B cell (primary cell): ENCODE results near the gene TRAPPC14. TPM values are rescaled to one million over a fixed set of nuclear protein-coding genes. Genes with fewer than 3 reads are reported as not detected.

ENCODE experiments used
- ATAC-seq: fragments of 200-7000 bp; cut with Tn5 transposase; one replicate; pipeline ENCODE4 v1.10.0; 2021; ENCODE audit warnings: low read depth, mild to moderate bottlenecking, moderate number of reproducible peaks, moderate library complexity
- CTCF ChIA-PET: fragments of 350-600 bp; sonication (Branson Sonifier 250); formaldehyde crosslinking; loops from one replicate; lab custom pipeline; 2021; ENCODE audit warnings: antibody characterized with exemption, inconsistent platforms; lab: Charles Lee
- POLR2A ChIA-PET: fragments of 350-600 bp; sonication (Branson Sonifier 250); formaldehyde crosslinking; loops from one replicate; lab custom pipeline; 2021; ENCODE audit warnings: antibody characterized with exemption; lab: Charles Lee
- DNase-seq: peaks from one replicate; pipeline ENCODE4 v3.0.0; 2013
- H2AFZ ChIP-seq: 2 replicates; pipeline ENCODE4 v1.6.1; 2012; ENCODE audit warnings: mild to moderate bottlenecking, low read depth, low read length; ENCODE audit not compliant: insufficient read depth, poor library complexity, severe bottlenecking
- H3K27ac ChIP-seq, 2 donors: 1 replicate in 1 of 2; 2 replicates in 1 of 2; pipeline ENCODE4 v1.5.1; 2012 to 2013; ENCODE audit warnings: low read length in 2 of 2, mild to moderate bottlenecking in 2 of 2, moderate library complexity in 1 of 2
- H3K27me3 ChIP-seq, 4 experiments: fragments of 200-600 bp in 1 of 4; sonication (generic) in 1 of 4; replicated peaks in 1 of 4; 1 replicate in 2 of 4; 2 replicates in 2 of 4; pipeline versions ENCODE4 v1.6.1 to v1.7.0; 2013 to 2016; ENCODE audit warnings: low read length in 3 of 4, mild to moderate bottlenecking in 2 of 4, mixed read lengths in 1 of 4, moderate library complexity in 1 of 4; ENCODE audit not compliant: insufficient read depth in 4 of 4, control insufficient read depth in 3 of 4; ENCODE audit errors: control extremely low read depth in 1 of 4
- H3K36me3 ChIP-seq, 2 experiments: replicated peaks in 1 of 2; 1 replicate in 1 of 2; 2 replicates in 1 of 2; pipeline versions ENCODE4 v1.6.1 to v1.7.1; 2013; ENCODE audit warnings: low read length in 1 of 2; ENCODE audit not compliant: insufficient read depth in 2 of 2, control insufficient read depth in 1 of 2; ENCODE audit errors: control extremely low read depth in 1 of 2, extremely low read depth in 1 of 2
- H3K4me1 ChIP-seq, 2 donors: fragments of 200-600 bp in 1 of 2; sonication (generic) in 1 of 2; 1 replicate in 1 of 2; 2 replicates in 1 of 2; pipeline versions ENCODE4 v1.5.1 to v1.6.1; 2013 to 2017; ENCODE audit warnings: low read length in 2 of 2; ENCODE audit not compliant: control insufficient read depth in 2 of 2, insufficient read depth in 2 of 2
- H3K4me2 ChIP-seq: replicated peaks from 2 replicates; pipeline ENCODE3; 2012; ENCODE audit warnings: mild to moderate bottlenecking, low read depth, low read length; ENCODE audit not compliant: poor library complexity, severe bottlenecking
- H3K4me3 ChIP-seq, 5 experiments: fragments of 200-600 bp in 1 of 5; sonication (generic) in 1 of 5; 1 replicate in 3 of 5; 2 replicates in 2 of 5; pipeline versions ENCODE4 v1.5.1 to v1.7.0; 2011 to 2016; ENCODE audit warnings: low read length in 4 of 5, mild to moderate bottlenecking in 4 of 5, low read depth in 2 of 5, control low read depth in 1 of 5, moderate library complexity in 1 of 5; ENCODE audit not compliant: insufficient read depth in 1 of 5; ENCODE audit errors: control extremely low read depth in 1 of 5, extremely low read depth in 1 of 5
- H3K79me2 ChIP-seq: fragments of 200-600 bp; sonication (generic); one replicate; pipeline ENCODE4 v1.6.0; 2016; ENCODE audit warnings: low read length; ENCODE audit not compliant: control insufficient read depth, insufficient read depth
- H3K9ac ChIP-seq: fragments of 200-600 bp; sonication (generic); 2 replicates; pipeline ENCODE4 v1.6.1; 2017; ENCODE audit warnings: mild to moderate bottlenecking, low read length, moderate library complexity
- H3K9me3 ChIP-seq, 3 donors: one replicate each; pipeline versions ENCODE4 v1.6.1 to v1.7.1; 2013; ENCODE audit warnings: low read length in 2 of 3; ENCODE audit not compliant: control insufficient read depth in 2 of 3, insufficient read depth in 1 of 3; ENCODE audit errors: control extremely low read depth in 1 of 3
- H4K20me1 ChIP-seq: 2 replicates; pipeline ENCODE4 v1.6.0; 2012; ENCODE audit warnings: mild to moderate bottlenecking, low read length; ENCODE audit not compliant: insufficient read depth, control insufficient read depth, poor library complexity, severe bottlenecking
- H3K27ac Mint-ChIP-seq: one replicate; pipeline ENCODE4 v1.8.0; 2021; ENCODE audit warnings: mixed read lengths
- H3K27me3 Mint-ChIP-seq: one replicate; pipeline ENCODE4 v1.8.0; 2021; ENCODE audit warnings: mixed read lengths
- H3K4me1 Mint-ChIP-seq: one replicate; pipeline ENCODE4 v1.8.0; 2021; ENCODE audit warnings: mixed read lengths
- H3K4me3 Mint-ChIP-seq: one replicate; pipeline ENCODE4 v1.8.0; 2021; ENCODE audit warnings: mixed read lengths
- H3K9me3 Mint-ChIP-seq: one replicate; pipeline ENCODE4 v1.8.0; 2022; ENCODE audit warnings: mixed read lengths; ENCODE audit not compliant: insufficient read depth
- CTCF ChIP-seq: fragments of 200-600 bp; IDR thresholded peaks from one replicate; pipeline ENCODE4 v1.8.0; 2022; ENCODE audit warnings: antibody characterized with exemption, mild to moderate bottlenecking
- EZH2 ChIP-seq: IDR thresholded peaks from 2 replicates; pipeline ENCODE4 v1.6.1; 2012; ENCODE audit warnings: borderline replicate concordance, low read depth, mild to moderate bottlenecking, moderate library complexity, low read length; ENCODE audit not compliant: insufficient read depth, poor library complexity, severe bottlenecking
- WGBS: methylation state at CpG from one replicate; pipeline ENCODE4 v1.1.5; 2013; ENCODE audit warnings: missing lambda C conversion rate; ENCODE audit not compliant: insufficient coverage; 5-methylcytosine and 5-hydroxymethylcytosine counted together
- intact Hi-C: fragments of 100-400 bp; cut with micrococcal nuclease; formaldehyde crosslinking; loops from one replicate; pipeline ENCODE4 v1.10.0; 2022
- polyA plus RNA-seq: library from polyadenylated mRNA; depleted of rRNA; stranded (reverse); fragments of >200 nt; gene quantifications from 2 replicates; pipeline ENCODE4 v1.2.3, GENCODE V29; 2012
- total RNA-seq, 2 donors: library from RNA; stranded (reverse); fragments of 120-200 nt in 1 of 2; gene quantifications; 1 replicate in 1 of 2; 2 replicates in 1 of 2; pipeline versions ENCODE4 v1.2.3 to v1.2.4, GENCODE V29; 2013 to 2022

Gene TRAPPC14
- total and polyA plus RNA-seq, 2 donors (not counting 1 experiment from before 2014, with no cell fraction given), result 64.8 to 71.2 TPM

DNA sequence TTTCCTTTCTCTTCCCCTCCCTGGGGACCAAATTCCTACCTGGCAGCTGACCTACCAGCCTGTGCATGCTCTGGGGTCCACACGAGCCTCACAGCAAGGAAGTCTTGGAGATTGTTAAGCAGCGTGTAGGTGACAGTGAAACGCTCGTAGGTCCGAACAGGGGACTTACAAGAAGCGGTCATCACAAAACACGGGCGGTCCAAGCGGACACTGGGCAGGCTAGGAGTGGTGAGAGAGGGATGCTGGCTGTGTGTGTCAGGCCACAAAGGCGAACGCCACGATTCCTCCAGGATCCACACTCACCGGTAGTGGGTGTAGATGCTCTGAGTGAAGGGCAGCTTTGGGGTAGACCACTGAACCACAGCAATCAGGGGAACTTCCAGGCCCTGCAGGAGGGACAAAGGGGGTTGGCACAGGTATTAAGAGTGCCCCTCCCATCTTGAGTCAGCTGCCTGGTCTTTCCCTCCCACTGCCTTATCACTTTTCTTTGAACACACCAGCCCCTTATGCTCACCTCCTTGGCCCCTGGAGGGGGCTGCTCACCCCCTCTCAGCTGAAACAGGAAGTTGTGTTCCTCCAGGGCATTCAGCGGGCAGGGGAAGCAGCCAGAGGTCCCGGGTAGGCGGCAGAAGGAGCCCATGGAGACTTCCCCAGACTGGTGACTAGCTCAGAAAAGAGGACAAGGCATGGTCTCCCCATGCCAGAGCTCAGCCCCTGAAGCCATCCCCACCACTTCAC is 2.0 kb downstream of the TRAPPC14 start:
- H3K79me2 ChIP-seq, result peaks cover 42% of the 10 kb centered on the region
- Mint-ChIP-seq H3K4me3 (peak overlapping the region; percentile 87), H3K27ac (peak overlapping the region; percentile 87), H3K4me1 (peaks cover 50% of the 10 kb centered on the region), H3K9me3 (no peaks in the 10 kb centered on the region), H3K27me3 (no peaks in the 10 kb centered on the region)
- H3K4me2 ChIP-seq, result peak overlapping the region; percentile 92
- H3K4me3 ChIP-seq, result peak overlapping the region in 1 of 5 experiments; percentile 11
- H4K20me1 ChIP-seq, result peaks cover 28% of the 10 kb centered on the region
- ChIA-PET POLR2A (interaction anchor here (0.6 to 2.9 kb wide), 6 partner anchors 8 to 61 kb away, joined by 4 to 16 read pairs (median 7); partner anchors contain the start of genes GPC2 and LAMTOR4), CTCF (interaction anchor here (0.9 to 5.1 kb wide), 5 partner anchors 8 to 34 kb away, joined by 3 to 18 read pairs (median 3); partner anchors contain the start of gene LAMTOR4)
- H3K9ac ChIP-seq, result no peak overlapping the region
- H2AFZ ChIP-seq, result no peak overlapping the region
- H3K27ac ChIP-seq, result peak overlapping the region; percentile 54 to 84
- intact Hi-C loops, result loop anchor here (5.0 kb wide), 2 partner anchors 36 to 181 kb away; no protein-coding TSS in a partner anchor
- H3K27me3 ChIP-seq, result no peaks in the 10 kb centered on the region
- ATAC-seq (peak; percentile 20), DNase-seq (peak; percentile 58)
- H3K9me3 ChIP-seq, result no peaks in the 10 kb centered on the region
- TF ChIP-seq EZH2, result no peak
- no peak for TF ChIP-seq CTCF
- H3K4me1 ChIP-seq, result peaks cover 34 to 46% of the 10 kb centered on the region in 2 donors
- 67% methylated on average over 12 of the region's 16 CpGs for WGBS
- H3K36me3 ChIP-seq, result peaks cover 0 to 51% of the 10 kb centered on the region in 2 experiments
